ENCODE results near the gene PTPN7.

DNA sequence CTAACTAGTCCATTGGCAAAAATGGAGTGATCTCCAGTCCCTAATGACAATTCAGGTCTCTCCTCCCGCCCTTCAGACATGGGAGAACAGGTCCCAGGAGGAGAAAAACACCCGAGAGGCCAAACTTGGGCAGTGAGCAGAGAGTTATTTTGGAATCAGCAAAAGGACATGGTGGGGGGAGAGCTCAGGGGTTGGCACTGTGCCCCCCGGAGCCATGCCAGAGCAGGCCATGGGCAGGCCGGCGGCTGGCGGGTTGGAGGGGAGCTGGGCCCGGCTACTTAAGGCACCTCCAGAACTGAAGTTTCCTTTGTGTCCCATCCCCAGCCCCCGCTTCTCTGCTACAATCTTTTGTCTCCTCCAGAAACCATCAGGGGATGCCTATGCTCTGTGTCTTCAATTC is 40.3 kb upstream of the PTPN7 start:
- no peak for TF ChIP-seq POLR2A (IDR thresholded peaks at IDR 0.05)
- TF ChIP-seq, protein P1, sequence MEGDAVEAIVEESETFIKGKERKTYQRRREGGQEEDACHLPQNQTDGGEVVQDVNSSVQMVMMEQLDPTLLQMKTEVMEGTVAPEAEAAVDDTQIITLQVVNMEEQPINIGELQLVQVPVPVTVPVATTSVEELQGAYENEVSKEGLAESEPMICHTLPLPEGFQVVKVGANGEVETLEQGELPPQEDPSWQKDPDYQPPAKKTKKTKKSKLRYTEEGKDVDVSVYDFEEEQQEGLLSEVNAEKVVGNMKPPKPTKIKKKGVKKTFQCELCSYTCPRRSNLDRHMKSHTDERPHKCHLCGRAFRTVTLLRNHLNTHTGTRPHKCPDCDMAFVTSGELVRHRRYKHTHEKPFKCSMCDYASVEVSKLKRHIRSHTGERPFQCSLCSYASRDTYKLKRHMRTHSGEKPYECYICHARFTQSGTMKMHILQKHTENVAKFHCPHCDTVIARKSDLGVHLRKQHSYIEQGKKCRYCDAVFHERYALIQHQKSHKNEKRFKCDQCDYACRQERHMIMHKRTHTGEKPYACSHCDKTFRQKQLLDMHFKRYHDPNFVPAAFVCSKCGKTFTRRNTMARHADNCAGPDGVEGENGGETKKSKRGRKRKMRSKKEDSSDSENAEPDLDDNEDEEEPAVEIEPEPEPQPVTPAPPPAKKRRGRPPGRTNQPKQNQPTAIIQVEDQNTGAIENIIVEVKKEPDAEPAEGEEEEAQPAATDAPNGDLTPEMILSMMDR (IDR thresholded peaks at IDR 0.05): no peak
